ENCODE results near the gene SLC44A5.

The SLC44A5 gene

DNA sequence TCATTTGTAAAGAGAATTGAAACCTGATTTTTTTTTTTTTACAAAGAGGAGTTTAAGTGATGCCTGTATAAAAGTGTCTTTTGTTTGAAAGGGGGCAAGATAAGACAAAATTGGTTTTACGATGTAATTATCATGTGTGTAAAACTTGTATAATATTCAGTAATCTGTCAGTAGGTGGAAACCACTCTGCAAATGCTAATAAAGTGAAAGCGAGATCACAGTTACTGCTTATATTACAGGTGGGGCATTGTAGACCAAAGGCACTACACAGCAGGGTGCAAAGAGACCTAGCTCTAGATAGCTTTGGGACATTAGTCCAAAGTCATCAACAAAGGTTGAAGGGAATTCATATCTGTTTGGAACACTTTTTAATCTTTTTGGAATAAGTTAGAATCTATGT lies 302.5 kb downstream of the SLC44A5 start:
- no peak overlapping the region for H2AFZ ChIP-seq (ENCODE audit: low read length)
- H3K4me2 ChIP-seq (ENCODE audit: low read depth, low read length, poor library complexity, severe bottlenecking): no peak overlapping the region
- H3K9ac ChIP-seq (ENCODE audit: low read depth, low read length, poor library complexity, severe bottlenecking): no peak overlapping the region
- TF ChIP-seq, protein P1, sequence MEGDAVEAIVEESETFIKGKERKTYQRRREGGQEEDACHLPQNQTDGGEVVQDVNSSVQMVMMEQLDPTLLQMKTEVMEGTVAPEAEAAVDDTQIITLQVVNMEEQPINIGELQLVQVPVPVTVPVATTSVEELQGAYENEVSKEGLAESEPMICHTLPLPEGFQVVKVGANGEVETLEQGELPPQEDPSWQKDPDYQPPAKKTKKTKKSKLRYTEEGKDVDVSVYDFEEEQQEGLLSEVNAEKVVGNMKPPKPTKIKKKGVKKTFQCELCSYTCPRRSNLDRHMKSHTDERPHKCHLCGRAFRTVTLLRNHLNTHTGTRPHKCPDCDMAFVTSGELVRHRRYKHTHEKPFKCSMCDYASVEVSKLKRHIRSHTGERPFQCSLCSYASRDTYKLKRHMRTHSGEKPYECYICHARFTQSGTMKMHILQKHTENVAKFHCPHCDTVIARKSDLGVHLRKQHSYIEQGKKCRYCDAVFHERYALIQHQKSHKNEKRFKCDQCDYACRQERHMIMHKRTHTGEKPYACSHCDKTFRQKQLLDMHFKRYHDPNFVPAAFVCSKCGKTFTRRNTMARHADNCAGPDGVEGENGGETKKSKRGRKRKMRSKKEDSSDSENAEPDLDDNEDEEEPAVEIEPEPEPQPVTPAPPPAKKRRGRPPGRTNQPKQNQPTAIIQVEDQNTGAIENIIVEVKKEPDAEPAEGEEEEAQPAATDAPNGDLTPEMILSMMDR (conservative IDR thresholded peaks at IDR 0.05; ENCODE audit: low read length): no peak
- TF ChIP-seq EZH2phosphoT487 (IDR thresholded peaks at IDR 0.05; ENCODE audit: borderline replicate concordance): no peak
- no peak overlapping the region for H3K4me3 ChIP-seq (ENCODE audit: low read length, poor library complexity, severe bottlenecking)
- H3K27me3 ChIP-seq (ENCODE audit: insufficient read depth, low read length, poor library complexity, severe bottlenecking): no peaks in the 10 kb centered on the region
- no peaks in the 10 kb centered on the region for H3K9me3 ChIP-seq (ENCODE audit: insufficient read depth, low read depth, low read length)
- H3K4me1 ChIP-seq (ENCODE audit: insufficient read depth, low read length, poor library complexity, severe bottlenecking): no peaks in the 10 kb centered on the region
- no peaks in the 10 kb centered on the region for H3K36me3 ChIP-seq (ENCODE audit: insufficient read depth, low read length)
- no peaks in the 10 kb centered on the region for H4K20me1 ChIP-seq (ENCODE audit: insufficient read depth, low read length, poor library complexity, severe bottlenecking)
- H3K79me2 ChIP-seq (ENCODE audit: insufficient read depth, low read length): no peaks in the 10 kb centered on the region
- no peaks in the 10 kb centered on the region for H3K9me2 ChIP-seq (replicated peaks; ENCODE audit: low read depth, low read length)
- H3F3A ChIP-seq (ENCODE audit: low read depth): no peaks in the 10 kb centered on the region

DNA sequence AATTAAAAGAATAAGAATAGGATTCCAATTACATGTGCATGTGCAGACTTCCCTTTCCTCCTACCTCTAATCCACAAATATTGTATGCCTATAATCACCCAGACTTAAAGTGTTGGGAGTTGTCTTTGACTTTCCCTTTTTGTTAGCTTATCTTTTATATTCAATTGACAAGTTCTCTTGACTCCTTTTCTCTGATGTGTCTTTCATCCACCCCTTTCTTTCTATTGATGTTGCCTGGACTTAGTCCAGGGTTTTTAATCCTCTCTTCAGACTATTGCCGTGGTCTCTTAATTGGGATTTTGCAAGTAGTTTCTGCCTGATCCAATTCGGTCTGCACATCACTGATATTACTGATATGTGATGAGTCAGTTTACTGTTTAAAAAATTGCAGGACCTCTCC lies 305.9 kb downstream of the SLC44A5 start:
- Histone ChIP-seq H3K36me3 (ENCODE audit: insufficient read depth, low read length) (no peaks in the 10 kb centered on the region), H2AFZ (ENCODE audit: low read length) (no peak overlapping the region), H3K4me2 (ENCODE audit: low read depth, low read length, poor library complexity, severe bottlenecking) (no peak overlapping the region), H3F3A (ENCODE audit: low read depth) (no peaks in the 10 kb centered on the region), H3K4me1 (ENCODE audit: insufficient read depth, low read length, poor library complexity, severe bottlenecking) (no peaks in the 10 kb centered on the region), H3K9me2 (replicated peaks; ENCODE audit: low read depth, low read length) (no peaks in the 10 kb centered on the region), H3K27me3 (ENCODE audit: insufficient read depth, low read length, poor library complexity, severe bottlenecking) (no peaks in the 10 kb centered on the region), H4K20me1 (ENCODE audit: insufficient read depth, low read length, poor library complexity, severe bottlenecking) (no peaks in the 10 kb centered on the region), H3K9me3 (ENCODE audit: insufficient read depth, low read depth, low read length) (no peaks in the 10 kb centered on the region), H3K79me2 (ENCODE audit: insufficient read depth, low read length) (no peaks in the 10 kb centered on the region), H3K4me3 (ENCODE audit: low read length, poor library complexity, severe bottlenecking) (no peak overlapping the region), H3K9ac (ENCODE audit: low read depth, low read length, poor library complexity, severe bottlenecking) (no peak overlapping the region)
- no peak for TF ChIP-seq EZH2phosphoT487 (IDR thresholded peaks at IDR 0.05; ENCODE audit: borderline replicate concordance)
- TF ChIP-seq, protein P1 (conservative IDR thresholded peaks at IDR 0.05; ENCODE audit: low read length): no peak

DNA sequence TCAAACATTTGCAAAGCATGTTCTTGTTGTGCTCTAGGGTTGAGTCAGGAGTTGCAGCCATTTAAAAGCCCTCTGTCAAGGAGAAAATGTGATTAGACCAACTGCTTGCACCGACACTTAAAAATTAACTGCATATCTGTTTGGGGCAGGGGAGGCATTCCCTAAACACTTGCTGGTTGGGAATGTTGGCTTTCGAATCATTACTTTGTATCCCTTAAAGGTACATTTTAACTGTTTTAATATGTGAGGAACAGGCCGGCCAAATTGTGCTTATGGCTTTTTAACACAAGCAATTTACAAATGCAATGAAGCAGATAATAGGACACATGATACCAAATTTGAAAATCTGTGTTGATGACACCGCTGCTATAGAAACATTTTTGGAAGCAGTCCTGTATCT lies 317.6 kb downstream of the SLC44A5 start:
- no peaks in the 10 kb centered on the region for H3K9me2 ChIP-seq (replicated peaks; ENCODE audit: low read depth, low read length)
- H3K36me3 ChIP-seq (ENCODE audit: insufficient read depth, low read length): no peaks in the 10 kb centered on the region
- H3K27me3 ChIP-seq (ENCODE audit: insufficient read depth, low read length, poor library complexity, severe bottlenecking): no peaks in the 10 kb centered on the region
- H3K4me1 ChIP-seq (ENCODE audit: insufficient read depth, low read length, poor library complexity, severe bottlenecking): no peaks in the 10 kb centered on the region
- no peak overlapping the region for H3K9ac ChIP-seq (ENCODE audit: low read depth, low read length, poor library complexity, severe bottlenecking)
- no peak overlapping the region for H3K4me2 ChIP-seq (ENCODE audit: low read depth, low read length, poor library complexity, severe bottlenecking)
- no peak overlapping the region for H3K4me3 ChIP-seq (ENCODE audit: low read length, poor library complexity, severe bottlenecking)
- H3F3A ChIP-seq (ENCODE audit: low read depth): no peaks in the 10 kb centered on the region
- H4K20me1 ChIP-seq (ENCODE audit: insufficient read depth, low read length, poor library complexity, severe bottlenecking): no peaks in the 10 kb centered on the region
- TF ChIP-seq, protein P1 (conservative IDR thresholded peaks at IDR 0.05; ENCODE audit: low read length): no peak
- no peak for TF ChIP-seq EZH2phosphoT487 (IDR thresholded peaks at IDR 0.05; ENCODE audit: borderline replicate concordance)
- no peaks in the 10 kb centered on the region for H3K79me2 ChIP-seq (ENCODE audit: insufficient read depth, low read length)
- no peak overlapping the region for H2AFZ ChIP-seq (ENCODE audit: low read length)
- no peaks in the 10 kb centered on the region for H3K9me3 ChIP-seq (ENCODE audit: insufficient read depth, low read depth, low read length)
